GM19035 (cell line): ENCODE measurements around the gene MYO9A.

Experiments
- ATAC-seq: cut with Tn5 transposase; IDR thresholded peaks from one replicate; pipeline ENCODE4 v1.9.1; 2021; ENCODE audit not compliant: unreplicated experiment

Gene MYO9A

GRCh38 chr15:71974211-71974610 lies 143.7 kb downstream of the MYO9A start:
- ATAC-seq, result no peak

- no peak for ATAC-seq
Observed at GRCh38 chr15:71973366-71973765, 144.6 kb downstream of the MYO9A start.

DNA sequence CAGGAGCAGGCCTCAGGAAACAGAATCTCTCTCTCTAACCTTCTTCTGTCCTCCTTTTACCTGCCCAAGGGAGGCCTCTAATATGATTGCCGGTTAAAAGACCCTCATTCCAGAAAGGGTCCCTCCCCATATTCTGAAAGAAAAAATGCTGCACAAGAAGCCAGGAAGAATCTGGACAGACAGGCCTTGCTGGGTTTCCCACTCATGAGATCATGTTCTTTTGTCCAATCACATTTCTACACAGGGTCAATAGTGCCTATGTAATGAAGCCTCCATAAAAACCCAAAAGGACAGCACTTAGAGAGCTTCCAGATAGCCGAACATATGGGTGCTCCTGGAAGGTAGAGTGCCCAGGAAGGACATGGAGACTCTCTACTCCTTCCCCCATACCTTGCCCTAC lies 146.0 kb downstream of the MYO9A start:
- no peak for ATAC-seq

DNA sequence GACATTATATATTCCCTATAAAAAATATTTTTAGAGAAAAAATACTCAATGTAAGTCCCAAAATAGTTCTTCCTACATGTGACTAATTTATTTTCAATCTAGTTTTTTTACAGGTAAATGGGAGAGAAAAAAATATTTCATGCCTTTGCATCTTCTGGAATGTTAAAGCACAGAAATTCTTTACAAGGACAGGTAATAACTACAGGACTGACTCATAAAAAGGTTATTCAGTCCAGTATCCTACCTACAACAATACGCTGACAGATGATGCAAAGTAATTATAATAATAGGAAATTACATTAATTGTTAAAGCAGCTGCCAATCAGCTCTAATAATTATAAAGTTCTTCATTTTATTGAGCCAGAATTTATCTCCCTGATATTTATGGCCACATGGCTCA lies 147.5 kb downstream of the MYO9A start:
- ATAC-seq, result no peak

DNA sequence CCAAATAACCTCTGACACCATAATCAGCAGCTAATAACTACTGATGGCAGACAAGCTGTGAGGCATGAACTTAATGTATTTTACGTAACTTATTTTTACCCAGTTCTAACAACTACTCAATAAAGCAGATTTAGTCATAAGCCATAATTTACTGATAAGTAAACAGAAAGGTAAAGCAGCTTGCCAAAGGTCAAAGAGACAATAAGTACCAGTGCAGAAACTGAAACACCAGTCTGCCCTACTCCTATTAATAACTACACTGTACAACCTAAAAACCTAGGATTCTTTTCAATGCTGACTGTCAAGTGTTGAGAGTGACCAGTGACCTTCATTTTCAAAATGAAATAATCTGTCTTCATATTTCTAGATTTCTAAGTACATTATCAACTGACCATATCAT lies 155.4 kb downstream of the MYO9A start:
- no peak for ATAC-seq

- no peak for ATAC-seq
Observed at GRCh38 chr15:71957026-71957425, 160.9 kb downstream of the MYO9A start.

GRCh38 chr15:71951134-71951533 lies 166.8 kb downstream of the MYO9A start:
- no peak for ATAC-seq

GRCh38 chr15:71945012-71945411 lies 172.9 kb downstream of the MYO9A start:
- no peak for ATAC-seq

GRCh38 chr15:71943806-71944205 lies 174.1 kb downstream of the MYO9A start:
- no peak for ATAC-seq

- ATAC-seq, result no peak
Observed at GRCh38 chr15:71939981-71940588, 177.9 kb downstream of the MYO9A start.

DNA sequence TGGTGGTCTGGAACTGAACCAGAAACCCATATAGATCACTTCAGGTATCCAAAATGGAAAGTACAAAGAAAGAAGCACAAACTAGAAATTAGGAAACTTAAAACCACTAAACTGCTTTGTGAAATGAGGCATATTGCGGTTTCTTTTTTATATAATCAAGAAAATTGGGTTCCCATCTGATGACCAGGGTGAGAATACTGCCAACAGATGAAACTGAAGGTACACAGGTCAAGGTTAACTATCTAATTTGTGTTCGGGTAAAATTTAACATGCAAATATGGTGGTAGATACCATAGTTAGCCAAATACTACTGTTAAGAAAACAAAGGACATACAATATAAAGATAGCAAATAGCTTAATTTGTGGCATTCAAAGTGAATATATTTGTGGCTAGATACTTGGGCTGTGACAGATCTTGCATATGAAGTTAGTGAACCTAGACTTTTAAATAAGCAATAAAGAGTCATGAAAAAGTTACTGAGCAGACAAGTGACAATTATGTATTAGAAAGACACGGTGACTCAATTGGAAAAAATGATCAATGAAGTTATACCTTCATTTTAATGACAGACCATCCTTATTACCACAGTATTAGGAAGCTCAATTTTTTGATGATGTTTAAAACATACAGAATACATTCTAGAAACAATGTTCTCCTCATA lies 180.2 kb downstream of the MYO9A start:
- ATAC-seq, result no peak

DNA sequence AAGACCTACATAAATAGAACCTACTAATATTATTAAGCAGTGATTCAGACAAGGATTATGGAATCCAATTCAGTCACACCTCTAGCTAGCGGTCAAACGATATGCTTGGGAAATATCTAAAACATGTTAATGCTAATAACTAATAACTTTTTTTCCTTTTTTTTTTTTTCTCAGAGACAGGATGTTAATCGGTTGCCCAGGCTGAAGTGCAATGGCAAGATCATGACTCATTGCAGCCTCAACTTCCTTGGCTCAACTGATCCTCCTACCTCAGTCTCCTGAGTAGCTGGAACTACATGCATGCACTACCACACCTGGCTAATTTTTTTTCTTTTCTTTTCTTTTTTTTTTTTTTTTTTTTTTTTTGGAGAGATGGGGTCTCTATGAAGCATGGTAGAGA lies 183.5 kb downstream of the MYO9A start:
- no peak for ATAC-seq

GRCh38 chr15:71932689-71933088 lies 185.3 kb downstream of the MYO9A start:
- ATAC-seq, result no peak

DNA sequence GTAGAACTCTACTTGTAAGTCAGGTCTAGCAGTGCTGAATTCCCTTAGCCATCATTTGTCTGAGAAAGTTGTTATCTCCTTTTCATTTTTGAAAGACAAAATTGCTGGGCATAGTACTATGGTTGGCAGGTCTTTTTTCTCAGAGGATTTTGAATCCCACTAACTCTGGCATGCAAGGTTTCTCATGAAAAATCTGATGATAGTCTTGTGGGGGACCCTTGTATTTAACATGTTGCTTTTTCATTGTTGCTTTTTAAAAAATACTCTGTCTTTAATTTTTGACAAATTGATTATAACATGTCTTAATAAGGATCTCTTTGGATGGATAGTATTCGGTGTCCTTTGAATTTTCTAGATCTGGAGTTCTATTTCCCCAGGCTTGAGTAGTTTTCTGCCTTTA lies 186.7 kb downstream of the MYO9A start:
- no peak for ATAC-seq

DNA sequence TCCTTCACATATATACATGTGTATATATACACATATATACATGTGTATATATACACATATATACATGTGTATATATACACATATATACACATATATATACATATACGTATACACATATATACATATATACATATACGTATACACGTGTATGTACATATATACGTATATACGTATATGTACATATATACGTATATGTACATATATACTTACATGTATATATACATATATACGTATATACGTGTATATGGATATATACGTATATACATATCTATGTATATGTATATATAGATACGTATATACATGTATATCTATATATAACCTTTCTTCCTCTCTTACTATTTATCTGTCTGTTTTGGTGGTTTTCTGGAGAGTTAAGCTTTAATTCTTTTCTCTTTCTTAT lies 192.8 kb downstream of the MYO9A start:
- ATAC-seq, result no peak

DNA sequence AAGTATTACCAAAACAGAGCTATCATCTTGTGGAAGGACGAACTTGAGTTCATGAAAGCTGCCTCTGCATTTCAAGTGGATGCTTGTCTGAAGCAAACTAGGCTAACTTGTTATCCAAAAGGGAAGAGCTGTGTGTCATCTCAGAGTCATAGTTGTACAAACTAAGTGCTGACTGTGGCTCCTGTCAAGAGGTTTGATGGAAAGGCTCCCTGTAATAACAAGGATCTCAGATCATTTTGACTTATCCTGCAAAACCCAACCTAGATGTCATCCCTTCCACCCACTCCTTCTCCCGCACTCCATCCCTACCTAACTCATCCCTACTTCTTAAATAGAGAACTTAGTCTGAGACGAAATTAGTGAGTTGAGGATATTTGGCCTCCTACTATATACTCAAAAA lies 196.8 kb downstream of the MYO9A start:
- no peak for ATAC-seq

DNA sequence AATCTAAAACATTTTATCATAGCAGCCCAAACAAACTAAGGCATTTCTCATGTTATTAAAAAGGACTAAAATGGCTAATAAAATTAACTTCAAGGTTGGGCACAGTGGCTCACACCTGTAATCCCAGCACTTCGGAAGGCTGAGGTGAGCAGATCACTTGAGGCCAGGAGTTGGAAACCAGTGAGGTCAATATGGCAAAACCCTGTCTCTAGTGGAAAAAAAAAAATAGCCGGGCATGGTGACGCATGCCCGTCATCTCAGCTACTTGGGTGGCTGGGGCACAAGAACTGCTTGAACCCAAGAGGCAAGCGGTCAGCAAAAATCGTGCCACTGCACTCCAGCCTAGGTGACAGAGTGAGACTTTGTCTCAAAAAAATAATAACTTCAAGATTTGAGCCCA lies 197.4 kb downstream of the MYO9A start:
- ATAC-seq, result no peak

- no peak for ATAC-seq
Observed at GRCh38 chr15:71916834-71917233, 201.1 kb downstream of the MYO9A start.

DNA sequence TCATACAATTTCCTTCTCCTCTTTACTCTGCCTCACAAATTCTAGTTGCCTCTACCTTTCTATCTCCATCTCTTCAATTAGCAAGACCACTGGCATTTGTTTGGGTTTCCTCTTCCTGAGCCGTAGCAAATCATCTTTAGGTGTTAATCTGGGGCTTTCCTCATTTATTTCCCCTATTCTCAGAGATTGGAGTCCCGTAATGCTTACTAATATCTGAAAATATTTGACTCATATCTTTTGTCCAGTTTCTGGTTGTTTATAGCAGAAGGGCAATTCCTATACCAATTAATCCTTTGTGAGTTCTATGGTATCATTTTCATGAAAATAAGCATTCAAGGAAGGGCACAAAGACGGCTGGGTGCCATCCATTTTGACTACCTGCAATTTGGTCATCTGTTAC lies 203.9 kb downstream of the MYO9A start:
- no peak for ATAC-seq

DNA sequence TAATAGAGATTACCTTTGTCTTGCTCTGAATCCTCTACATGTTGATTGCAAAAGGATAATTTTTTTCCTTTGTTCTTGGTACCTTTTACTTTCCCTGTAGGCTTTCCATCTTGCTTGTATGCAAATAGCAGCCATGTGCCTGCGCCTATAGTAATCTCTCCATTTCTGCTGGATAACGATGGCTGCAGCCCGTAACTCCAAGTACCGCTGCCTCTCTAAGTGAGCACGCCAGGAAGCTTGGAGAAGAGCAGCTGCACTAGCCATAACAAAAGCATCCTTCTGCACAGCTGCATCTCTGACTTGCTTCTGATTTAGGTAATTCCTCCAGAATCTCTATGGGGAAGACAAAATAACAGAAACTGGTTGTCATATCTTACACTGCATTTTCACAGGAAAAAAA lies 218.3 kb downstream of the MYO9A start:
- ATAC-seq, result no peak

GRCh38 chr15:71893691-71894090 lies 224.3 kb downstream of the MYO9A start:
- no peak for ATAC-seq

- no peak for ATAC-seq
Observed at GRCh38 chr15:71892335-71892734, 225.6 kb downstream of the MYO9A start.

DNA sequence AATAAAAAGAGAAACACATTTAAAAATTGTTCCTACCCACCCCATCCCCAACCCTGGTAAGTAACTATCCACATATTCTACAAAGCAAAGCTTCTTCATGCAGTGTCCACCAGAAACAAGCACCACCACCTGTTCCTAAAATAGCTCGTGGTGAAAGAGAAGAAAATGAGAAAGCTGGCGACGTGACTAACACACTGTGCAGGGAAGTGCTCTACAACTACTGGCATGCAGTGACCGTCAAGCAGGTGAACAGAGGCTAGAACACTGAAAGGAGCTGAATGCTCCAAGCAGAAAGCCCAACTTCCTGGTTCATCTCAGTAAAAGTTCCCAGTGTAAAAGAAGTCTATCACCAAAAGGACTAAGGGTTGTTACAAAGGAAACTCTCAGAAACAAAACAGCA lies 226.9 kb downstream of the MYO9A start:
- ATAC-seq, result no peak
